Epithelial cell of prostate (primary cell): Measurements from ENCODE around the gene ARL10.
"Not testable (repeated sequence)": the region's sequence is repeated elsewhere in the genome, so short reads cannot be mapped to it uniquely, and the experiment has no call there.

Experiments
- DNase-seq: peaks from one replicate; pipeline ENCODE4 v3.0.0-alpha.2; 2011; ENCODE audit warnings: low read depth, low spot score
- H3K27ac ChIP-seq: fragments of 450-650 bp; 2 replicates; pipeline ENCODE4 v1.5.1; 2017; ENCODE audit warnings: mild to moderate bottlenecking

ARL10 gene

DNA sequence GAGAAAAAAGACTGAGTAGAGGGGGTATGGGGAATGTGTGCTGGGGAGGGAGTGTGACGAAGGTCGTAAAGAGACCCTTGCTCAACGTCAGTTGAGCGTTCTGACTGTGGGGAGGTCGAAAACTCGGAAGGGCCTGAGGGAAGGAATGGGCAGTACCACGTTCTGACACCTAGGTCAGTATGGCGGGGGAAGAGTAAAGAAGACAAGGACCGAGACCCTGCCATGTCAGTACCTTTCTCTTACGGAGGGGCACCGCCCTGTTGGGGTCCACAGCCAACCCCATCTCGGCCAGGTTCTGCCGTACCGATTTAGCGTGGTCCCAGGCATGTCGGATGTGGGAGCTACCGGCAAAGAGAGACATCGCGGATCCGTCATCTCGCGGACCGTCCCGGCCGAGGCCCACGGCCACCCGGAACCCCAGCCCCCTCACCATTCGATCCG is 22.7 kb downstream of the ARL10 start:
- H3K27ac ChIP-seq, result peak overlapping the region; percentile 89
- DNase-seq, result no peak

GRCh38 chr5:176388444-176389134 is 23.3 kb downstream of the ARL10 start, which contains the start of the genes HIGD2A and NOP16:
TSS of gene HIGD2A (plus strand) at chr5:176388751. CDS start at chr5:176388820, 69 bp downstream.
TSS of gene NOP16 (minus strand) at chr5:176388598. CDS start at chr5:176388539, 59 bp downstream.
- H3K27ac ChIP-seq, result peak within 1 kb of the TSS; percentile 89
- DNase-seq, result peak; percentile 93

DNA sequence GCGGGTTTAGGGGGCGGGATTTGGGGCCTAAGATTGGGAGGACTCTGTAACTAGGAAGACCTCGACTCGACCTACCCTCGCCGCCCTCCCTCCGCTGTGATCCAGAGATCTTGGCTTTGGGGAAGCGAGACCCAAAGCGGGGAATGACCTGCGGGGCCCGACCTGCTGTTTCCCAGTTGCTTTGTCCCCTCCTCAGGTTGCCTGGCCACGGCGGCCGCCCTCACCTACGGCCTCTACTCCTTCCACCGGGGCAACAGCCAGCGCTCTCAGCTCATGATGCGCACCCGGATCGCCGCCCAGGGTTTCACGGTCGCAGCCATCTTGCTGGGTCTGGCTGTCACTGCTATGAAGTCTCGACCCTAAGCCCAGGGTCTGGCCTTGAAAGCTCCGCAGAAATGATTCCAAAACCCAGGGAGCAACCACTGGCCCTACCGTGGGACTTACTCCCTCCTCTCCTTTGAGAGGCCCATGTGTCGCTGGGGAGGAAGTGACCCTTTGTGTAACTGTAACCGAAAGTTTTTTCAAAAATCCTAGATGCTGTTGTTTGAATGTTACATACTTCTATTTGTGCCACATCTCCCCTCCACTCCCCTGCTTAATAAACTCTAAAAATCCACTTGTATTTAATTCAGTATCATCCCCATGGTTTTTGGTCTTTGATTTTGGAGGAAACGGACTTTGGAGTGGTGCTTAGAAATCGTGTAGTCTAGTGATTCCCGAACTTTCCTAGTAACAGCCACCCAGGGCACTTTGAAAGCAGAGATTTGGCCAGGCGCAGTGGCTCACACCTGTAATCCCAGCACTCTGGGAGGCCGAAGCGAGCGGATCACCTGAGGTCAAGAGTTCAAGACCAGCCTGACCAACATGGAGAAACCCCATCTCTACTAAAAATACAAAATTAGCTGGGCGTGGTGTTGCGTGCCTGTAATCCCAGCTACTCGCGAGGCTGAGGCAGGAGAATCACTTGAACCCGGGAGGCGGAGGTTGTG is 24.1 kb downstream of the ARL10 start:
- H3K27ac ChIP-seq, result peak overlapping the region; percentile 89
- no peak for DNase-seq

- no peak overlapping the region for H3K27ac ChIP-seq
- no peak for DNase-seq
Measured at GRCh38 chr5:176391479-176391878, 26.2 kb downstream of the ARL10 start.

DNA sequence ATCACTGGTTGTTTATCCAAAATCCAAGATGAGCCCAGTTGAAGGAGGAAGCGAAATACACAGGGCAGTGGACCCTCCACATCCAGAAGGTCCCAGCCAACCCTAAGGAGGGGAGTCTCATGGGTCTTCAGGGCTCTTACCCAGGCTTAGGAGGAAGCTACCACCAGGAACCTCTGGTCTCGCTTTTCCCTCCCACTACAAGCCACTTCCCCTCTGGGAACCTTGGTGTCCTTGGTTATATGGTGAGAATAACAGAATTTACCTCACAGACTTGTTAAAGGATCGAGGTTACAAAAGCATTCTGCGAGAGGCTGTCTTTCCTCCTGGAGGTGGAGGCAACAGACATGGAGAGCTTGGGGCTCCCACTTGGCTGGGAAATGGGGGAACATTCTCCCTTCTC is 26.7 kb downstream of the ARL10 start:
- no peak overlapping the region for H3K27ac ChIP-seq
- no peak for DNase-seq

DNA sequence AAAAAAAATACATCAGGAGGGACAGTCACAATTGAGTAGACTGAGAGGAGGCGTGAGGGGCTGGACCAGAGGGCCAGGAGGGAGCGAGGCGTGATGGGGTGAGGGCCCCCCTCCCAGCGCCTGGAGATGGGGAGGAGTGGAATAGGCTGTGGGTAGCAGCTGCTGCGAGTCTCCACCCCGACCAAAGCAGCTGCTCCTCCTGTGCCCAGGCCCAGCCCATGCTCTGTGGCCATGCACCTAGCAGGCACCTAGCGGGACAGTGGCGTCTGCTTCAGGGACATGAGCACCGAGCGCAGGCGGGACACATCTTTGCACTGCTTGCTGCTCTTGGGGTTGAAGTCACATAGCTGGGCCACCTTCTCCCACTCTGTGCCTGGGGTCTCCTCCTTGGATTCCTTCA is 27.2 kb downstream of the ARL10 start:
- H3K27ac ChIP-seq, result no peak overlapping the region
- no peak for DNase-seq

GRCh38 chr5:176394096-176394495 is 28.8 kb downstream of the ARL10 start:
- no peak overlapping the region for H3K27ac ChIP-seq
- no peak for DNase-seq

GRCh38 chr5:176394881-176395675 is 29.8 kb downstream of the ARL10 start:
- no peak overlapping the region for H3K27ac ChIP-seq
- no peak for DNase-seq

GRCh38 chr5:176396330-176396729 is 31.0 kb downstream of the ARL10 start:
- H3K27ac ChIP-seq, result no peak overlapping the region
- DNase-seq, result no peak

DNA sequence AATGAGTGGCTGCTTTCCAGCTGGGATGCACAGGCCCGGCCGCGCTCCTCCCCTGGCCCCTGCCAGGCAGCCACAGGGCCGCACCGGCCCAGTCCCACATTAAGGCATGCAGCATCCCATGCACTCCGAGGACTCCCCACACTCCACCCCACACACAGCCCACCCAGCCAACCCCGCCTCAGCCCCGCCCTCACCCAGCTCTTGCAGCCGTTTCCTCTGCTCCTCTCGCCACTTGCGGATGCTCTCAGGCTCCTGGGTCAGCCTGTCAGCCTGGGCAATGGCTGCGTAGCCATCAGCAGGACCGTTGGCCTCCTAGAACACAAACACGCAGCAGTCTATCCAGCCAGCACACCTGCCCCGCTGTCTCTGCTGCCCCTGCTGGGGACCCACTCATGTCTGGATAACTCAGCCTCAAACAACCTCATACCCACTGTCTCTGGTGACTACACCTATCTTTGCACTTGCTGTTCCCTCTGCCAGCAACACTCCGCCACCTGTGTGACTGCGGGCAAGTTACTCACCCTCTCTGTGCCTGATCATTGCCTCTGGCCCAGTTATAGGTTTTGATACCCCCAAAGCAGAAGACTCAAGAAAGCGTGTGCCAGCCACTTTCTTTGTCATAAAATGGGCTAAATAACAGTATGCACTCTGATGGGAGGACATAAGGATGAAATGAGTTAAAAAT is 32.6 kb downstream of the ARL10 start:
- no peak for DNase-seq
- H3K27ac ChIP-seq, result no peak overlapping the region

DNA sequence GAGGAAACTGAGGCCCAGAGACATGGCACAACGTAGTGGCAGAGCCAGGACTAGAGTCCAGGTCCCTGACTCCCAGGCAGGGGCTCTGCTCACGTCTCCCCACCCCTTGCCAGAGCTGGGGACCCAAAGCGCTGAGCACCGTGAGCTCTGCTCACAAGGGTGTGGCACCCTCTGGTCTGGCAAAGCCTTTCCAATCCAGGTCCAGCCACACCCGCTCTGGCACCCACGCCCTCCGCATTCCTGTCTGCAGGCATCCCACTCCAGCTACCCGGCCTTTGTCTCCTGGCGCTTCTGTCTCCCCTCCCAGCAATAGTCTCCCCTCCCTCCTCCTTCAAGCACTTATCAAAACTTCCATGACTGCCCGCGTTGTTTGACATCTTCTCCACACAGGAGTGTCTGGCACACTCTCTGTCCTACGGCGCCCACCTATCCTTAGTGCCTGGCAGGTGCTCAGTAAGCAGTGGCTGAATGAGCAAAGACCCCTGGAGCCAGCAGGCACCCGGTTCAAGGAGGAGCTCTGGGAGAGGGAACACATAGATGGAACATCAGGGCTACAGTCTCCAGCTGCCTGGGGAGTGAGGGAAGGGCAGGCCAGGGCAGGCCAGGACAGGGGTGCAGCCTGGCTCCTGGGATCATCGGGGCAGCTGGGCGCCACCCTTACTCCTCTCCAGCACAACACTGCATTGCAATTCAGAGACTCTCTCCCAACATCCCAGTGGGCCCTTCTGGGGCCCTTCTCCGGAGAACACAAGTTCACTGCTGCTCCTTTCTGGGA is 35.3 kb downstream of the ARL10 start:
- no peak for DNase-seq
- H3K27ac ChIP-seq, result peak overlapping the region; percentile 74

DNA sequence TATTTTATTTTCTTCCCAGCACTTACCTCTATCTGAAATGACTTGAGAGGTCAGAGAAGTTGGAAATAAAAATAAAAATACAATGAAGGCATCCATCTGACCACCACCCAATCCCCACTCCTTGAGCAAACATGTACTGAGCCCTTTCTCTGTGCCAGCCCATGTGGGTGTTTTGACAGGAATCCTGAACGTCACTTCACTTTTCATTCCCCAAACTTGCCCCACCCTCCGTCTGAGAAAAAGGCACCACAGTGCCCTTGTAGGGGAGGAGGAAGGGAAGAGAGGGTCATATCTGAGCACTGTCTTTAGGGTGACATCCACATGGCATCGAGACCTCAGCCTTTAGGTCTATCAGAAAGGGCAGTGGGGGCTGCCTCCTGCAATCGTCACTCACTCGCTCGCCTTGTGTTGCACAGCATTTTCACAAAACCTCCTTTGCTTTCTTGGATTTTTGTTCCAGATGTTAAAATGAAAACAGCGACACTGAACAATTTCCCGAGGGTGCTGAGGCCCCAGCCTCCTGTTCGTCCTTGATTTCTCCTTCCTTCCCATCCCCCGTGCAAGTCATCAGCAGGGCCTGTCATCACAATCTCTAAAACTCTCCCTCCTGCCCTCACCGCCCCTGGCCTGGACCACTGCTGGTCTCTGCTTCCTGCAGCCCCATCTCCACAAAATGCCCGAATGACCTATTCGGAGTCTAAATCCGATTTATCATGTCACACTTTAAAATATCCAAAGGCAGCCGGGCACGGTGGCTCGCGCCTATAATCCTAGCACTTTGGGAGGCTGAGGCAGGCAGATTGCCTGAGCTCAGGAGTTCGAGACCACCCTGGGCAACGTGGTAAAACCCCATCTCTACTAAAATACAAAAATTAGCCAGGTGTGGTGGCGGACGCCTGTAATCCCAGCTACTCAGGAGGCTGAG is 36.3 kb downstream of the ARL10 start:
- DNase-seq, result no peak
- H3K27ac ChIP-seq, result peak overlapping the region; percentile 74

DNA sequence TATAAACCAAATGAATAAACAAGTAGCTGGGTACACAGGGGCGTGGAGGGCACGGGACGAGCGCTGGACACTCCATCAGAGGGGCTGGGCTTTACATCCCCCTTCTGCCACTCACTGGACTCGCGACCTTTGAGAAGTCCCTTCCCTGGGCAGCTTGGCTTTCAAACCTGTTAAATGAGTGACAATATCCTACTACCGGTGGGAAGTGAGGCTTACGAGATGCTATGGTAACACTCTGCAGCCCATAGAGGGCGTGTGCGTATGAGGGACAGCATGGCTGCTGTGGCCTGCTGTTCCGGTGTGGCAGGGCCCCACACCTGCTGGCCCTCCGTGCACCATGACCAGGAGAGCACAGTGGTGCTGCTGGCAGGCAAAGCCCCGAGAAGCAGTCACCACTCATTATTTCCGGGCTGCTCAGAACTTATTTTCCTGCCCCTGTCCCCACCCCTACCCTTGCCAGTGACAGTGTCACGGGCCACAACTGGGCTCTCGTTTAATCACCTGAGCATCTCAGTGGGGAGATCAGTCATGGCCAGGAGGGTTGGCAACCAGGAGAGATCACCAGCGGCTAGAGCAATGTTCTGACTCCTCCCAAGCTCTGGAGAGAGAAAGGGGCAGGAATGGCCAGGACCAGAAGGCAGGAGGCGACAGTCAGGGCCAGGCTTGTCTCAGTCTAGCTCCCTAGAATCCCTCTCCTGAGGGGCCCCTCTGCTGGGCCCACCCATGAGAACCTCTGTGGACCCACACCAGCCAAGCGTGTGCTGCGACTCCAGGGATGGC is 40.6 kb downstream of the ARL10 start:
- peak overlapping the region; percentile 74 for H3K27ac ChIP-seq

GRCh38 chr5:176406436-176407052 is 41.3 kb downstream of the ARL10 start:
- H3K27ac ChIP-seq, result no peak overlapping the region
- no peak for DNase-seq

More for the DNA sequence above, 40.6 kb downstream of the ARL10 start:
- no peak for DNase-seq

GRCh38 chr5:176407456-176408251 is 42.4 kb downstream of the ARL10 start:
- no peak for DNase-seq
- H3K27ac ChIP-seq, result peak overlapping the region; percentile 17

DNA sequence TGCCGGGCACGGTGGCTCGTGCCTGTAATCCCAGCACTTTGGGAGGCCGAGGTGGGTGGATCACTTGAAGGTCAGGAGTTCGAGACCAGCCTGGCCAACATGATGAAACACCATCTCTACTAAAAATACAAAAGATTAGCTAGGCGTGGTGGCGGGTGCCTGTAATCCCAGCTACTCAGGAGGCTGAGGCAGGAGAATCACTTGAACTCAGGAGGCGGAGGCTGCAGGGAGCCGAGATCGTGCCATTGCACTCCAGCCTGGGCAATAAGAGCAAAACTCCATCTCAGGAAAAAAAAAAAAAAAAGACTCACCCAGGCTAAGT is 42.9 kb downstream of the ARL10 start:
- peak overlapping the region; percentile 17 for H3K27ac ChIP-seq
- DNase-seq, result not testable (repeated sequence)
